ENCODE results near the gene PTCD2.

PTCD2 gene, protein sequence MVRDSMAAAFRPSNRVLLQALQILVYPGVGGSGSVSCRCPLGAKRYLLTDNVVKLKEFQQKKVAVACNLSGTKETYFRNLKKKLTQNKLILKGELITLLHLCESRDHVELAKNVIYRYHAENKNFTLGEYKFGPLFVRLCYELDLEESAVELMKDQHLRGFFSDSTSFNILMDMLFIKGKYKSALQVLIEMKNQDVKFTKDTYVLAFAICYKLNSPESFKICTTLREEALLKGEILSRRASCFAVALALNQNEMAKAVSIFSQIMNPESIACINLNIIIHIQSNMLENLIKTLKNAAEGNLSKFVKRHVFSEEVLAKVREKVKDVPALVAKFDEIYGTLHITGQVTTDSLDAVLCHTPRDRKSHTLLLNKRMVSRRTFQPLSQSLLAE

DNA sequence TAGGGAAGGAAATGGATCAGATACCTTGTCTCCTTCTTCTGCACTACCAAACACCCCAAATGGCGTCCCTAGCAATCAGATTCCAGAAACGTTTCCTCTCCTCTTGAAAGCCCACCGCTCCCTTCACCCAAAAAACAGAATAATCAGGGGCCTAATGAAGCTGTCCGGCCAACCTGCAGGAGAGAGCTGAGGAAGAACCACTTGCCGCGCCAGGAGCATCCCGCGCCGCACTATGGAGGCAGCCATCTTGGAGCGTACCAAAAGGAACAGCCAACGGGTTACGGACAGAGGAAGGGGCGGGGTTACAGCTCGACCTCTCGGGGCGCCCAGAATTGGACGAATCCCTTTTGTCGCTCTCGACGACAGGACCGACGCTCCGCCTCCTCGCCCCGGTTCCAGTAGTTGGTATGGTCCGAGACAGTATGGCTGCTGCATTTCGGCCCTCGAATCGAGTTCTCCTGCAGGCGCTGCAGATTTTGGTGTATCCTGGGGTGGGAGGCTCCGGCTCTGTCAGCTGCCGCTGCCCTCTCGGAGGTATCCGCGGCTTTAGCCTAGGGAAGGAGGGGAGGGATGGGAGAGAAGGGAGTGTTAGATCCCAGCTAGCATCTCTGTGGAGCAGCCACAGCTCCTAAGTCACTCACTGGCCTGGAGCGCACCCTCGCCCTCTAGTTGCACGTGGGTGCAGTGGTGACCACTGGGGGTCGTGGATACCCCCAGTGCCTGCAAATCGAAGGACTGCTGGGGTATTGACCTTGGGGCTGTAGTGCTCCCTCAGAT is at the start of gene PTCD2, which contains the start of gene MRPS27:
Gene PTCD2 (plus strand): TSS at position 398 of the 777 bp plus-strand sequence. CDS start 10 bp downstream, at position 408.
Gene MRPS27 (minus strand): TSS at position 265 of the 777 bp plus-strand sequence. CDS start 19 bp downstream, at position 246.
- peak; percentile 91 to 94 for DNase-seq (ENCODE audit: low read depth in 2 of 2)

DNA sequence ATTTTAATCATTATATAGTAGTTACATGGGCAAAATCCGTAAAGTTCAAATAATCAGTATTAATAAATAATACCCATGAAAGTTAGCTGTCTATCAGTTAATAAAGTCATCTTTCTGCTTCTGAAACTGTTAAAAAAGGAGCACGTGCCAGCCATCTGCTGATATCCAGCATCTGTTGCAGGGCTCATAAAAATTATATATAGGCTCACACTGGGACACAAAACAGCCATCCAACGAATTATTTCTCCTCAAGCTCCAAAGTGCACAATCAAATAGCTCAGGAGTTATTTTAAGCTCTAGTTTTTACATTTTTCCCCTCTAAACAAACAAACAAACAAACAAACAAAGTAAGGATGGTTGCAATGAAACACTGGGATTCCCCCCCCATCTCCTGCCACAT is 48.5 kb upstream of the PTCD2 start:
- no peak for DNase-seq (ENCODE audit: low read depth in 2 of 2)

DNA sequence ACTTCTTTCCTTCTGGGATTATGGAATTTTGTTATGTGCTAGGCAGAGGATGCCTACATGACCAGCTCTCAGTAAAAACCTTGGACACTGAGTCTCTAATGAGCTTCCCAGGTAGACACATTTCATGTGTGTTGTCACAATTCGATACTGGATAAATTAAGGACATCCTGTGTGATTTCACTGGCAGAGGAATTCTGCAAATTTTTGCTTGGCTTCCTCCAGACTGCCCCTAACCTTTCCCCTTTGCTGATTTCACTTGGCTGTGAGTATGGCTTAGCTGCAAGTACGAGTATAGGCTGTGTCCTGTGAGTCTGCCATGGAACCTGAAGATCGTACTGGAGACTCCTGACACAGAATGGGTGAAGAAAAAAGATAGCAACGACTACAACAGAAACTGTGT is 47.8 kb upstream of the PTCD2 start:
- no peak for DNase-seq (ENCODE audit: low read depth in 2 of 2)

DNA sequence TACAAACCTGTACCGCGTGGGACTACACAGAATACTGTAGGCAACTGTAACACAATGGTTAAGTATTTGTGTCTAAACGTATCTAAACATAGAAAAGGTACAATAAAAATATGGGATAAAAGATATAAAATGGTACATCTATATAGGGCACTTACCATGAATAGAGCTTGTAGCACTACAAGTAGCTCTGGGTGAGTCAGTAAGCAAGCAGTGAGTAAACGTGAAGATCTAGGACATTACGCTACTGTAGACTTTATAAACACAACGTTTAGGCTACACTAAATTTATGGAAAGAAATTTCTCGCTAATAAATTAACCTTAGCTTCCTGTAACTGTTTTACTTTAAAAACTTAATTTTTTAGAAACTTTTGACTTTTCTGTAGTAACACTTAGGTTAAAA is 46.6 kb upstream of the PTCD2 start:
- DNase-seq (ENCODE audit: low read depth in 2 of 2), result no peak

DNA sequence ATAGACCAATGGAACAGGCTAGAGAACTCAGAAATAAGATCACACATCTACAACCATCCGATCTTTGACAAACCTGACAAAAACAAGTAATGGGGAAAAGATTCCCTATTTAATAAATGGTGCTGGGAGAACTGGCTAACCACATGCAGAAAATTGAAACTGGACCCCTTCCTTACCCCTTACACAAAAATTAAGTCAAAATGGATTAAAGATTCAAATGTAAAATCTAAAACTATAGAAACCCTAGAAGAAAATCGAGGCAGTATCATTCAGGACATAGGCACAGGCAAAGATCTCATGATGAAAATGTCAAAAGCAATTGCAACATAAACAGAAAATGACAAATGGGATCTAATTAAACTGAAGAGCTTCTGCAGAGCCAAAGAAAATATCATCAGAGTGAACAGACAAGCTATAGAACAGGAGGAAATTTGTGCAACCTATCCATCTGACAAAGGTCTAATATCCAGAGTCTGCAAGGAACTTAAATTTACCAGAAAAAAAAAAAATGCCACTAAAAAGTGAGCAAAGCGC is 43.9 kb upstream of the PTCD2 start:
- no peak for DNase-seq (ENCODE audit: low read depth in 2 of 2)

DNA sequence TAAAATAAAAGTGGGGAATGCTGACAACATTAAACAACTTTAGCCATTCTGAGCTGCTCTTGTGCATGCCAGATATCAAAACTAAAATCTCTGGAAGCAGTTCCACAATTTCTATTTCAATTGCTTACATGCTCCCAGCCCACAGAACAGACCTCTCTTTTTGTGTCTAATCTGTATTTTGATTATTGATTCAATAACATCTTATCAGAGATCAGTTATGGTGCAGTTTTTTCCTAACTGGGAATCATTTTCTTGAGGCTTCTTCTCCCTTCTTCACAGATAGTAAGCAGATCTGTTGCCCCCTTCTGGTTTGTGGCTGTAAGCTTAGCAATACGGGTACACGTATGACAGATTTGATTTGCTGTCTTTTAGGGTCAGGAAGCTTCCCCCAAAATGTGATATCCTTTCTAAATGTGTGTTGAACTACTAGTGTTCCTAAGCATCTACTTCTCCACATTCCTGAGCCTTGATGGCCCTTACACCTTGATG is 39.5 kb upstream of the PTCD2 start:
- DNase-seq (ENCODE audit: low read depth in 2 of 2), result no peak

DNA sequence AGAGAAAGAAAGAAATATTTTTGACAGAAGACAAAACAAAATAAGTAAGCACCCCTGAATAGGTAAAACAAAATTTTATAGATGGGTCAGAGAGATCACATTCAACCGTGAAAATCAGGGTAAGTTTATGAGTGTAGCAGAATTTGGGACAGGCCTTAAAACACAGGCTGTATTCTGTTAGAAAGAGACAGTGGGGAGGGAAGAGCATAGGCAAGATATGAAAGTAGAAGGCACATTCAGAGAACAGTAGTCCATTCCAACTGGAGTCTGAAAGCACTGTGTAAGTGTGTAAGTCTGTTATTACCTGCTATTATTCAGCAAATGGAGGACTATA is 38.8 kb upstream of the PTCD2 start:
- DNase-seq (ENCODE audit: low read depth in 2 of 2), result no peak

DNA sequence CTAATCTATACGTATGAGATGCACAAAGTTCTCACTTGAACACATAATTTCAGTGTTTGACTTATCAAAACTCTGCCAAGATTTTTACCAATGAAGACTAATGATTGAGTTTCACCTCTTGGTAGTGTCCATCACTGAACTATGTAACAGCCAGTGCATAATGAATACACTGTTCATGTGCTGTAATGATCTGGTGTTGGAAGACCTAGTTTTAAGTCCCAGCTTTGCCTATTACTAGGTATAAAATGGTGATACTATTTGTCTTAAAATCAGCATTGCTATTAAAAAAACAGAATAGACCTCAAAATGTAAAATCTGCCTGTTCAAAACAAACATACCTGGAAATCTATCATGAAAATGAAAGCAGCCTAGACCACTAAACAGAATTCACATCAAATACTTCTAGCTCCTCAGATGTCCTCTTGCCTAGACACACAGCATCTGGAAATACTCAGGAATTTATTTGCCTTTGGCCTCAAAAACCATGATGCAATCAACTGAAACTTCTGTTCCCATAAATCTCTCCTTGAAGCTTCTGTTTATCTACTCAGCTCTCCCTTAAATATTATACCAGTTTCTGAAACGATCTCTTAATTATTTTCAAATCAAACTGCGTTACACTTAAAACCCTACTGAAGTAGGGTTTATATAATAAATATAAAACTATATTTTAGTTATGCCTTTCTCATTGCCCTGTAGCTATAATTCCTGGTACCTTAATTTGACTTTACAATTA is 38.2 kb upstream of the PTCD2 start:
- no peak for DNase-seq (ENCODE audit: low read depth in 2 of 2)

DNA sequence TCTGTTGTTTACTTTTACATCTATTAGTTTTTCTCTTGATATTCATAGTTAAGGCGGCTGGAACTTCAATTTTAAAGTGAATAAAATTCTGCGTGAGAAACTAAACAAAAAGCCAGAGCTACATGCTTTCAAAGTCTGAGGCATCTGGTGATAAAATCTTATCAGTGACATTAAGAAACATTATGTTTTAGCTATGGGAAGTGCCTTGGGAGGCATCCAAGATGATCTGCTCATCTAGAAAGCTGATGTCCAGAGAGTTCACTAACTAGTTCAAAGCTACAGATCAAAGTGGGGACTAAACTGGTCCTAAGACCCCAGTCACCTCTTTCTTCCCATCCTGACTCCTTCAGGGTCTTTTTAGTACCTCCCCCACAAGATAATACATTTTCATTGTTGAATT is 37.3 kb upstream of the PTCD2 start:
- DNase-seq (ENCODE audit: low read depth in 2 of 2), result no peak

DNA sequence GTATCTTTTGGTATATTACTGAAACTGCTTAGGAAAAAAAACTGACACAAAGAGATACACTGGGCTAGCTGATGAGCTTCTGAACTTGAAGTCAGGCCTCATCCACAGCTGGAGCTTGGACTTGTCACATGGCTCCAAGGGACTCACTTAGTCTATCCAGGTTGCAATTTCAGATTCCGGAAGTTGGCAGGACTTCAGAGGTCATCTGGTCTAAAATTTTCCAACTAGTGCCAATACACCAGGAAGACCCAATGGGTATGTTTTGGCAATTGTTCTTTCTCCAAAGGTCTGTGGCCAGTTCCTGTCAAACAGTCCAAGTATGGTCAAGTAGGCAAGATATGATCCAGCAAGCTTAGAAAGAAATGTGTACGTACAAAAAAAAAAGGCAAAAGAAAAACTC is 36.8 kb upstream of the PTCD2 start:
- no peak for DNase-seq (ENCODE audit: low read depth in 2 of 2)

DNA sequence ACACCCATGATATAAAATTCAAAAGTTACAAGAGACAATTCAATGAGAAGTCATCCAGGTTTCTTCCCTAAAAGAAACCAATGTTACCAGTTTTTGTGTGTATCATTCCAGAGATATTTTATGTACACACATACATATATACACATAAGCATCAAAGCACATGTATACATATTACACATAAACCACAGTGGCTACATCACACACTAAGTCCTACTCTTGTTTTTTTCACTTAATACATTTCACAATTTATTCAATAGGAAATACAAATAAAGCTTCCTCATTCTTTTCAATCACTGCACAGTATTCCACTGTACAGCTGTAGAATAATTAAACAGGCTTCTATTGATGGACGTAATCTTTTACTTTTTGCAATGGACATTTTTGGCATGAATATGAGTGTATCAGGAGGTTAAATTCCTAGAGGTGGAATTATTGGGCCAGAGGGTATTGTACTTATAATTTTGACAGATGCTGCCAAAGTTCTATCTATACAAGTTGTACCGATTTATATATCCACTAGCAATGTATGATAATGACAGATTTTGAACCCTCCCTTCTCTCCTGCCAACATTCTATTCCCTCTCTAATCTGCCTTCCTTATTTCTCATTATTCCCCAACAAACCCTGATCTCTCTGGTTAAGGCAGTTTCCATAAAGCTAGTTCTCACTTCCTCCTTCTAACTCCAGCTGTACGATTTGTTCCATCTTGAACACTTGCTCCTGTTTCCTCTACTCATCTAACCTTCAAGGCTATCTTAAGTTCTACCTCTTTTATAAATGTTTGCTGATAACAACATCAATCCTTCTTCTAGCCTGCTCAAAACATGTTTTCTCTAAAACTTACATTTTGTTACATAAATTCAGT is 35.4 kb upstream of the PTCD2 start:
- no peak for DNase-seq (ENCODE audit: low read depth in 2 of 2)

DNA sequence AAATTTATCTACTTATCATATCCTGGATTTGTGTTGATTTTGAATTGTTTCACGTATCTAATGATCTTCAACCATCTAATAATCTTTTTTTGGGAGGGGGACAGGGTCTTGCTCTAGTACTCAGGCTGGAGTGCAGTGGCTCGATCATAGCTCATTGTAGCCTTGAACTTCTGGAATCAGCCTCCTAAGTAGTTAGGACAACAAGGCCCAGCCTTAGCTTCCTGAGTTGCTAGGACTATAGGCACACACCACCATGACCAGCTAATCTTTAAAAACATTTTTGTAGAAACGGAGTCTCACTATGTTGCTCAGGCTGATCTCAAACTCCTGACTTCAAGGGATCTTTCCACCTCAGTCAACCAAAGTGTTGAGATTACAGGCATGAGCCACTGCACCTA is 34.8 kb upstream of the PTCD2 start:
- DNase-seq (ENCODE audit: low read depth in 2 of 2), result no peak

DNA sequence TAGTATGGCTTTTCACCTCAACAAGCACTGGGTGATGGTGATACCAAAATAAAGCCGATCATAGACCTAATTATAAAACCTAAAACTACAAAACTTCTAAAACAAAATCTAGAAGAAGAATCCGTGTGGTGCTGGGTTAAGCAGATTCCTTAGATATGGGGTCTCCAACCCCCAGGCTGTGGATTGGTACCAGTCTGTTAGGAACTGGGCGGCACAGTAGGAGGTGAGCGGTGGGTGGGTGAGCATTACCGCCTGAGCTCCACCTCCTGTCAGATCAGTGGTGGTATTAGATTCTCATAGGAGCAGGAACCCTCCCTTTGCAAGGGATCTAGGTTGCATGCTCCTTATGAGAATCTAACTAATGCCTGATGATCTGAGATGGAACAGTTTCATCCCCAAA is 33.4 kb upstream of the PTCD2 start:
- no peak for DNase-seq (ENCODE audit: low read depth in 2 of 2)

DNA sequence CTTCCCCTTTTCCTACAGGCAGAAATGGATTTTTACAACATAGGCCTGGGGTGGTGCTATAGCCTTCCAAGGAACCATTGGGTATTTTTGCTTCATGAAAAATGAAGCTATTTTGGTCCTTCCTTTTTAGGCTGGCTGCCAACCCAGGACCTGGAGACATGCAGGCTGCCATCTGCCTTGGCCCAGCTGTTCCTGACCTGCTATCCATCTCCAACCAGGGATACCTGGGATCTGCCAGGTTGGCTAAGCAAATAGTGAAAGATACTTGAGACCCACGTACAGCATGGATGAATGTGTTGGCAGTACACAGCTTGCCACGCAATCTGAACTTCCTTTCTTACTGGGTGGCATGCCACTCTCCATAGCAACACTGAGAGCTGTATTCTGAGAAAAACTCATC is 31.2 kb upstream of the PTCD2 start:
- no peak for DNase-seq (ENCODE audit: low read depth in 2 of 2)

DNA sequence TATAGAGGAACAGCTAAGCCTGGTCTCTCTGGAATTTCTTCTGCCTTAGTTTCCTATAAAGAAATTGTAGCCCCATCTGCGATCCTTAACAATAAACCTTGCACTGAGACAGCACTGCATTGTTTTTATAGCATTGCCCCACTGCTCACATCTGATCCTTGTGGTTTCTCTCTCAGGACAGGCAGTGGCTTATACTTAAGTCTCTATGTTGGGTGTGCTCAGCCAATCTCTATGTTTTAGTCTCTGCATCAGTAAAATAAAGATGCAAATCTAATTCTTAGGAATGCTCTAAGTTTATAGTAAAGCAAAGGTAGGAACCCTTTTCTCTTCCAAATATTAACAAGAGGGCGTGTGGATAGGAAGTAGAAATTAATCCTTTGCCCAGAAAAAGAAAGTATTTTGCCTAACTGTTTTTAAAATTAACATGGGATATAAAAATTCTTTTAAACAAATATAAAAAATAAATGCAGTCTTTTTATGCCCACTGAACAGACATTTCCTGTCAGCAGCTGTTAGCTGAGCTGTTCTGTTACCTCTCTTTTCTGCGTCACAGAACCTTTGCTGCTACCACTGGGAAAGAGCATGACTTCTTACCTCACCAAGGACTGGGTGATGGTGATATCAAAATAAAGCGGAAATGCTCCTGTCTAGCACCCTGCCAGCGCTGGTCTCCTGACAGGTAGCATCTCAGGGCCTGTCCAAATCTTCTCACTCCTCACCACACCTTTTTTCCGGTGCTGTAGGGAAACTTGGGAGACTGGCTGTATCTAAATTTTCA is 29.6 kb upstream of the PTCD2 start:
- DNase-seq (ENCODE audit: low read depth in 2 of 2), result no peak

DNA sequence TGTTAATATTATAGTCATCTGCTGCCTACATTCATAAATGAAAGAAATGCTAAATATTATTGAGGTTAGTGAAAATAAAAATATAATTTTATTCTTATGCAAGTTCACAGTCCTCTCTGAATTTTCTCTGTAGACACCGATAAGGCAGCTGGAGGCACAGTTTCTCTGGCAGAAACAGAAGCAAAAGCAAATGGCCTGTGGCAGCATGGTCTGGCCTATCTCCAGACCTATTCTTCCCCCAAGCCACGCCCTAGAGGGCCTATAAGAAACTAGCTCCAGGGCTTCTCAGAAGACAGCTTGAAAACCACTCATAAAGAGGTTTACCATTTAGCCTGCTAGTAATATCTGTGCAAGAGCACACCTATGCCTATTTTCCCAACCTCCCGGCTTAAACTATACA is 28.6 kb upstream of the PTCD2 start:
- DNase-seq (ENCODE audit: low read depth in 2 of 2), result no peak

DNA sequence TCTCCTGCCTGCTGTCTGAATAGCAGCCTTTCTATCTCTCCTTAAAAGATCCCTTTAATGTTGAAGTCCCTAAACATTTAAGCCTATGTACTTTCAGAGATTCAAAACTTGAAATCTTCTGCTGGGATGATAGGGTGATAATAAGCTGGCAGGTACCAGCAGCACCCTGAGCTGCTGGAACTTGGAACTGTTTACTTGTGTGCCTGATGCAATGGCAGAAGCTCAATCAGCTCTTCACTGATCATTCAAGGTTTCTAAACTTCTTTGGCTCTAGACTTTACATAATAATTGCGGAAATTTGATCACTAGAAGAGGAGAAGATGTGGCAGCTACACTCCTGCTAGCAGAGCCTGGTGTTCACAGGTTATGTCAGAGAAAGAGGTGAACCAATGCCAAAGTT is 27.8 kb upstream of the PTCD2 start:
- DNase-seq (ENCODE audit: low read depth in 2 of 2), result no peak

DNA sequence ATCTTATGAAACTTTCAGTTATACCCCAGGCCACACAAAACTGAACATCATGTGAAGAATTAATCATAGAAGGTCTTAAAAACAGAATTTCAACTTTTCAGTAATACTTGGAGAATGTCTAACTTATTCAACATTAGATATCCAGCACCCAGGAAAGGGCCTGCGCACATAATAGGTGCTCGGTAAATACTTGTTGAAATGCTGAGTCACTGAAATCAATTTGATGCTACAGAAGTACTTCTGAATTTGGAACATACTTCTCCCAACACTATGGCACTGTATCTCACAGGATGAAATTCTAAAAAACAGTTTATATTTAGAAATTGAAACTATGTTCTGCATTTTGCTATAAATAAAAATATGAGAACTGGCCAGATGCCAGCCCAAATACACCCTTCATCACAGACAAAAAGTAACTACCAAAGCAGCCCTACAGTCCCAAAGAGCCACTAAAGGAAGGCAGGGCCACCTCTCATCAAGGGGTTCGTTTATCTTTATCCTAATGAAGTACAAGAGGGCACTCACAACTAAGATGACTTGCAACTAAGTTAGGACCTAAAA is 26.6 kb upstream of the PTCD2 start:
- no peak for DNase-seq (ENCODE audit: low read depth in 2 of 2)

DNA sequence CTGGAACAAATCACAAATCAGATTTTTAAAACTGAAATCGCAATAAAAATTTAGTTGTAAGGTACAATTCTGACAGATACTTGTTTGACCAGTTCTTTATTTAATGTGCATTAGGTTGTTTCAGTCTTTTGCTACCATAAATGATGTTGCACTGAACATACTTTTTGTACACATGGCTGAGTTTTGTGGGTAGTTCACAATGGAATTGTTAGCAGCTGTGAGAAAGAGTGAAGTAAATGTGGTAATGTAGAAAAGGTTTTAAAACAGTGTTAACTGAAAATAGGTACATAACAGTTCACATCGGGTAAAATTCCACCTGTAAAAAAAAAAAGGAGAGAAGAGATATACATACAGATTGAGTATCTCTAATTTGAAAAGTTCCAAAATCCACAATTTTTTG is 25.7 kb upstream of the PTCD2 start:
- DNase-seq (ENCODE audit: low read depth in 2 of 2), result no peak

DNA sequence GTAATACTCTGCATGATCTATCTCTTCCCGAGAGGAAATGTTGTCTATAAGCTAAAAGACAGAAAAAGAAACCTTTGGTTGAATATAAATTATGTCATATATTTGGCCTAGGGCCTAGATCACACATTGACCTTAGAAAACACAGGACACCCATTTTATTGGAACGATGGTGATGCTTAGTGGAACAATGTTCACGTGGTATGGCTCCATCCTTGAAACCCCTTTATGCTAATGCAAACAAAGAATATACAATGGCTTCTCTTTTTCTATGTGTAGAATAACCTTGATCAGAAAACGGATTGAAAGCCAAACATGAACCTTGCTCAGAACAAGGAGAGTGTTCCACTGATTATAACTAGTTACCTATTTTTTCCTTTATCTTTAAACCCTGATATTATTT is 24.6 kb upstream of the PTCD2 start:
- no peak for DNase-seq (ENCODE audit: low read depth in 2 of 2)

Data from stimulated activated CD8-positive, alpha-beta memory T cell treated with anti-CD3 and anti-CD28 coated beads, Interleukin-7, amount 100 ng/mL, for 4 hours (primary cell).